IMR-90 (cell line): ENCODE results near the gene NTRK2. TPM values are rescaled to one million over a fixed set of nuclear protein-coding genes. Genes with fewer than 3 reads are reported as not detected.

ENCODE experiments used
- ATAC-seq: fragments of 200-7000 bp; cut with Tn5 transposase; 2 replicates; pipeline ENCODE4 v1.9.1; 2020; ENCODE audit warnings: low read depth, mild to moderate bottlenecking, moderate library complexity
- BruUV-seq: library from RNA; stranded (reverse); fragments of 400-500 nt; replicated peaks from 2 replicates; lab custom pipeline; 2021; lab: Mats Ljungman, UMichigan
- CTCF ChIA-PET: fragments of 300-600 bp; formaldehyde crosslinking; extraction: SDS; loops from one replicate; lab custom pipeline; 2021; ENCODE audit warnings: antibody characterized with exemption; lab: Yijun Ruan, JAX
- POLR2A ChIA-PET: fragments of 300-600 bp; sonication (Branson Sonifier 250); formaldehyde crosslinking; loops from one replicate; lab custom pipeline; 2022; ENCODE audit warnings: antibody characterized with exemption; ENCODE audit not compliant: unreplicated experiment; lab: Charles Lee
- DNase-seq: peaks from one replicate; pipeline ENCODE4 v3.0.0; 2013
- H2AFZ ChIP-seq: replicated peaks from 2 replicates; pipeline ENCODE3; 2013; ENCODE audit warnings: low read length, mild to moderate bottlenecking; ENCODE audit not compliant: poor library complexity
- H2AK5ac ChIP-seq: 2 replicates; pipeline ENCODE4 v1.6.1; 2013; ENCODE audit warnings: low read depth, low read length, inconsistent platforms
- H2AK9ac ChIP-seq: replicated peaks from 2 replicates; pipeline ENCODE3; 2013; ENCODE audit warnings: mild to moderate bottlenecking, low read depth, low read length, moderate library complexity; ENCODE audit not compliant: poor library complexity
- H2BK120ac ChIP-seq: 2 replicates; pipeline ENCODE4 v1.6.1; 2013; ENCODE audit warnings: low read depth, low read length, inconsistent platforms
- H2BK15ac ChIP-seq: 3 replicates; pipeline ENCODE4 v1.6.1; 2013; ENCODE audit warnings: low read depth, low read length, inconsistent platforms
- H2BK20ac ChIP-seq: 2 replicates; pipeline ENCODE4 v1.6.1; 2013; ENCODE audit warnings: low read depth, mild to moderate bottlenecking, inconsistent platforms, low read length, moderate library complexity
- H2BK5ac ChIP-seq: 2 replicates; pipeline ENCODE4 v1.6.1; 2013; ENCODE audit warnings: mild to moderate bottlenecking, low read depth, low read length, inconsistent platforms; ENCODE audit not compliant: poor library complexity, severe bottlenecking
- H3K14ac ChIP-seq: replicated peaks from 2 replicates; pipeline ENCODE4 v1.6.1; 2013; ENCODE audit warnings: low read depth, low read length, inconsistent platforms
- H3K18ac ChIP-seq: 2 replicates; pipeline ENCODE4 v1.6.1; 2013; ENCODE audit warnings: low read depth, low read length, control low read depth
- H3K23ac ChIP-seq: 2 replicates; pipeline ENCODE4 v1.6.1; 2013; ENCODE audit warnings: low read depth, low read length, inconsistent platforms
- H3K27ac ChIP-seq: 2 replicates; pipeline ENCODE4 v1.5.1; 2013; ENCODE audit warnings: mild to moderate bottlenecking, control low read depth, low read length; ENCODE audit not compliant: insufficient read depth
- H3K27me3 ChIP-seq: 2 replicates; pipeline ENCODE4 v1.6.1; 2013; ENCODE audit warnings: low read length; ENCODE audit not compliant: control insufficient read depth, insufficient read depth
- H3K36me3 ChIP-seq: 2 replicates; pipeline ENCODE4 v1.6.1; 2013; ENCODE audit warnings: low read length, mixed read lengths; ENCODE audit not compliant: control insufficient read depth, insufficient read depth
- H3K4ac ChIP-seq: 2 replicates; pipeline ENCODE4 v1.6.1; 2013; ENCODE audit warnings: low read depth, low read length, inconsistent platforms
- H3K4me1 ChIP-seq: 2 replicates; pipeline ENCODE4 v1.6.1; 2013; ENCODE audit warnings: low read length, mixed read lengths; ENCODE audit not compliant: control insufficient read depth, insufficient read depth
- H3K4me2 ChIP-seq: 2 replicates; pipeline ENCODE4 v1.6.1; 2013; ENCODE audit warnings: low read depth, mild to moderate bottlenecking, control low read depth, low read length, moderate library complexity
- H3K4me3 ChIP-seq: 2 replicates; pipeline ENCODE4 v1.5.1; 2013; ENCODE audit warnings: low read depth, mild to moderate bottlenecking, control low read depth, low read length, moderate library complexity; ENCODE audit not compliant: insufficient read depth
- H3K56ac ChIP-seq: 2 replicates; pipeline ENCODE4 v1.6.1; 2013; ENCODE audit warnings: low read length, inconsistent platforms; ENCODE audit not compliant: insufficient read depth; ENCODE audit errors: extremely low read depth
- H3K79me1 ChIP-seq, 2 experiments: 2 replicates each; pipeline ENCODE4 v1.6.1; 2013; ENCODE audit warnings: low read length in 2 of 2, inconsistent platforms in 1 of 2, low read depth in 1 of 2
- H3K9ac ChIP-seq: 2 replicates; pipeline ENCODE4 v1.6.1; 2013; ENCODE audit warnings: low read depth, low read length, control low read depth
- H3K9me1 ChIP-seq: 2 replicates; pipeline ENCODE4 v1.6.1; 2013; ENCODE audit warnings: low read length, inconsistent platforms; ENCODE audit not compliant: insufficient read depth
- H3K9me3 ChIP-seq: 2 replicates; pipeline ENCODE4 v1.6.1; 2013; ENCODE audit warnings: low read length; ENCODE audit not compliant: control insufficient read depth, insufficient read depth
- H4K20me1 ChIP-seq: 2 replicates; pipeline ENCODE4 v1.6.1; 2013; ENCODE audit warnings: low read length, inconsistent platforms; ENCODE audit not compliant: insufficient read depth
- H4K5ac ChIP-seq: 2 replicates; pipeline ENCODE4 v1.6.1; 2013; ENCODE audit warnings: mild to moderate bottlenecking, low read depth, low read length, control low read depth
- H4K8ac ChIP-seq, 2 experiments: 2 replicates each; pipeline ENCODE4 v1.6.1; 2013; ENCODE audit warnings: low read depth in 2 of 2, low read length in 2 of 2, control low read depth in 1 of 2, inconsistent platforms in 1 of 2
- H4K91ac ChIP-seq: 2 replicates; pipeline ENCODE4 v1.6.1; 2013; ENCODE audit warnings: low read depth, low read length, inconsistent platforms; ENCODE audit not compliant: insufficient read depth
- CEBPB ChIP-seq: IDR thresholded peaks from 2 replicates; pipeline ENCODE4 v1.6.1; 2012; ENCODE audit warnings: low read depth, low read length, improper control_type of control experiment
- CHD1 ChIP-seq: IDR thresholded peaks from 2 replicates; pipeline ENCODE4 v1.6.1; 2012; ENCODE audit warnings: low read depth, low read length, improper control_type of control experiment
- ELK1 ChIP-seq: fragments of 150-350 bp; IDR thresholded peaks from 2 replicates; pipeline ENCODE4 v1.6.1; 2016; ENCODE audit warnings: low read depth, mild to moderate bottlenecking, low read length, moderate library complexity, borderline replicate concordance
- FOS ChIP-seq: fragments of 150-350 bp; IDR thresholded peaks from 2 replicates; pipeline ENCODE4 v1.6.1; 2016; ENCODE audit warnings: low read depth, low read length
- MAFK ChIP-seq: IDR thresholded peaks from 2 replicates; pipeline ENCODE4 v1.6.1; 2012; ENCODE audit warnings: low read depth, low read length, improper control_type of control experiment
- NFE2L2 ChIP-seq: fragments of 150-350 bp; IDR thresholded peaks from 2 replicates; pipeline ENCODE4 v1.6.1; 2016; ENCODE audit warnings: low read depth, mild to moderate bottlenecking, low read length
- RAD21 ChIP-seq: IDR thresholded peaks from 2 replicates; pipeline ENCODE4 v1.6.1; 2012; ENCODE audit warnings: low read length, improper control_type of control experiment
- RCOR1 ChIP-seq: IDR thresholded peaks from 2 replicates; pipeline ENCODE4 v1.6.1; 2012; ENCODE audit warnings: mild to moderate bottlenecking, low read length, improper control_type of control experiment; ENCODE audit not compliant: insufficient replicate concordance
- USF2 ChIP-seq: fragments of 150-350 bp; IDR thresholded peaks from 2 replicates; pipeline ENCODE4 v1.6.1; 2017; ENCODE audit warnings: mild to moderate bottlenecking, antibody characterized with exemption, low read length, low read depth
- WGBS, 2 experiments: methylation state at CpG; one replicate each; pipeline versions ENCODE4 v1.1.5 to v1.1.7; 2013; ENCODE audit warnings: missing lambda C conversion rate in 2 of 2; ENCODE audit not compliant: insufficient read length in 1 of 2; ENCODE audit errors: extremely low coverage in 2 of 2; 5-methylcytosine and 5-hydroxymethylcytosine counted together
- dilution Hi-C: fragments of 300-500 bp; cut with HindIII; formaldehyde crosslinking; loops from one replicate; pipeline ENCODE4 v1.14.3; 2018; ENCODE audit warnings: low sequenced_read_pairs; ENCODE audit not compliant: unreplicated experiment
- in situ Hi-C: fragments of 300-500 bp; cut with MboI; formaldehyde crosslinking; loops from 3 replicates; pipeline ENCODE4 v1.14.3; 2019; ENCODE audit warnings: low sequenced_read_pairs, inconsistent platforms, mixed read lengths
- intact Hi-C: fragments of 100-400 bp; cut with micrococcal nuclease; formaldehyde crosslinking; loops from 2 replicates; pipeline ENCODE4 v1.10.0; 2022
- polyA plus RNA-seq, 3 experiments: library from polyadenylated mRNA; depleted of rRNA; stranded (reverse); fragments of >200 nt; gene quantifications; 2 replicates each; pipeline ENCODE4 v1.2.3, GENCODE V29; 2012; ENCODE audit warnings: low replicate concordance in 1 of 3
- total RNA-seq: library from RNA; depleted of rRNA; stranded (reverse); fragments of >200 nt; gene quantifications from 2 replicates; pipeline ENCODE4 v1.2.3, GENCODE V29; 2012

NTRK2 gene
- total and polyA plus RNA-seq, 2 of the 4 experiments (the other 2 are of a cell fraction), result under 0.01 to 0.02 TPM

- no peaks in the 10 kb centered on the region for H4K20me1 ChIP-seq
- H3K79me1 ChIP-seq, result no peaks in the 10 kb centered on the region
- H3K18ac ChIP-seq, result no peak overlapping the region
- H3K9me3 ChIP-seq, result peaks cover 24% of the 10 kb centered on the region
- WGBS, 2 experiments, result no CpG with 5 or more reads among the region's 2 CpGs
- BruUV-seq, result no TSS peak
- no peak overlapping the region for H4K91ac ChIP-seq
- H2BK15ac ChIP-seq, result no peak overlapping the region
- H3K14ac ChIP-seq, result no peak overlapping the region
- no peak overlapping the region for H3K4ac ChIP-seq
- ATAC-seq (no peak), DNase-seq (no peak)
- H3K23ac ChIP-seq, result no peak overlapping the region
- no peak overlapping the region for H2BK20ac ChIP-seq
- no peak overlapping the region for H2BK120ac ChIP-seq
- no peak overlapping the region for H2BK5ac ChIP-seq
- no peak overlapping the region for H2AK5ac ChIP-seq
- no peak overlapping the region for H2AFZ ChIP-seq
- intact Hi-C loops, result no loop called here
- TF ChIP-seq FOS, result no peak
- no peak for TF ChIP-seq CEBPB
- no peak for TF ChIP-seq MAFK
- TF ChIP-seq USF2, result no peak
- no peak for TF ChIP-seq NFE2L2
- no peak for TF ChIP-seq CHD1
- no peak for TF ChIP-seq RCOR1
- TF ChIP-seq ELK1, result no peak
- no peak for TF ChIP-seq RAD21
- no peaks in the 10 kb centered on the region for H3K4me1 ChIP-seq
- in situ Hi-C loops, result no loop called here
- no peaks in the 10 kb centered on the region for H3K9me1 ChIP-seq
- no peak overlapping the region for H2AK9ac ChIP-seq
- H4K5ac ChIP-seq, result no peak overlapping the region
- H3K4me2 ChIP-seq, result no peak overlapping the region
- no peak overlapping the region for H4K8ac ChIP-seq
- dilution Hi-C loops, result no loop called here
- CTCF ChIA-PET, result no interaction called here
- H3K56ac ChIP-seq, result no peak overlapping the region
- H3K36me3 ChIP-seq, result no peaks in the 10 kb centered on the region
- no peak overlapping the region for H3K9ac ChIP-seq
- POLR2A ChIA-PET, result no interaction called here
- H3K27me3 ChIP-seq, result no peaks in the 10 kb centered on the region
- H3K27ac ChIP-seq, result no peak overlapping the region
- no peak overlapping the region for H3K4me3 ChIP-seq
These were observed 329.1 kb downstream of the NTRK2 start for GRCh38 chr9:84998639-84999038.
